SU-DHL-6 (cell line): ENCODE results near the gene RPS6KA6.

Source experiments
- H2AFZ ChIP-seq: fragments of 200-600 bp; sonication (generic); 2 replicates; pipeline ENCODE4 v1.6.1; 2014; ENCODE audit warnings: low read depth, mild to moderate bottlenecking, moderate library complexity, mixed read lengths, antibody characterized with exemption, low read length; ENCODE audit not compliant: severe bottlenecking
- H3F3A ChIP-seq: fragments of 200-600 bp; shearing (Covaris generic); 2 replicates; pipeline ENCODE4 v1.6.0; 2016; ENCODE audit warnings: antibody characterized with exemption, mild to moderate bottlenecking; ENCODE audit not compliant: insufficient read depth
- H3K27ac ChIP-seq: fragments of 200-600 bp; sonication (generic); 2 replicates; pipeline ENCODE4 v1.5.1; 2016; ENCODE audit warnings: low read depth, mild to moderate bottlenecking, low read length, moderate library complexity, mixed read lengths
- H3K27me3 ChIP-seq: fragments of 200-600 bp; sonication (generic), shearing (Covaris generic); 2 replicates; pipeline ENCODE4 v1.6.0; 2014; ENCODE audit warnings: mild to moderate bottlenecking, low read length
- H3K36me3 ChIP-seq: fragments of 200-600 bp; sonication (generic); 2 replicates; pipeline ENCODE4 v1.6.1; 2014; ENCODE audit warnings: mild to moderate bottlenecking, low read length, mixed read lengths
- H3K4me2 ChIP-seq: fragments of 300-600, 200-600 bp; shearing (Covaris generic), sonication (generic); 2 replicates; pipeline ENCODE4 v1.6.0; 2014; ENCODE audit warnings: low read length, low read depth, mild to moderate bottlenecking; ENCODE audit not compliant: poor library complexity, severe bottlenecking
- H3K4me3 ChIP-seq: fragments of 200-600 bp; sonication (generic); 2 replicates; pipeline ENCODE4 v1.5.1; 2014; ENCODE audit warnings: antibody characterized with exemption, low read length, mild to moderate bottlenecking, mixed read lengths; ENCODE audit not compliant: insufficient read depth, poor library complexity, severe bottlenecking
- H3K79me2 ChIP-seq: fragments of 200-600 bp; sonication (generic); 2 replicates; pipeline ENCODE4 v1.6.1; 2014; ENCODE audit warnings: mild to moderate bottlenecking, low read length, moderate library complexity; ENCODE audit not compliant: insufficient read depth
- H3K9ac ChIP-seq: fragments of 200-600 bp; sonication (generic); 2 replicates; pipeline ENCODE4 v1.7.0; 2014; ENCODE audit warnings: mild to moderate bottlenecking, low read length
- H3K9me2 ChIP-seq: fragments of 200-600 bp; sonication (generic); replicated peaks from 2 replicates; pipeline ENCODE4 v1.6.1; 2014; ENCODE audit warnings: low read length; ENCODE audit not compliant: insufficient read depth
- H3K9me3 ChIP-seq: fragments of 200-600 bp; sonication (generic); 2 replicates; pipeline ENCODE4 v1.6.1; 2014; ENCODE audit warnings: low read length, mixed read lengths; ENCODE audit not compliant: insufficient read depth
- H4K20me1 ChIP-seq: fragments of 200-600 bp; sonication (generic); 2 replicates; pipeline ENCODE4 v1.6.1; 2014; ENCODE audit warnings: low read depth, mild to moderate bottlenecking, antibody characterized with exemption, low read length, moderate library complexity, mixed read lengths
- CTCF ChIP-seq: fragments of 200-600 bp; sonication (generic); IDR thresholded peaks from one replicate; pipeline ENCODE4 v1.5.1; 2017; ENCODE audit warnings: antibody characterized with exemption, mild to moderate bottlenecking, low read length, moderate library complexity; ENCODE audit not compliant: insufficient read depth, poor library complexity, severe bottlenecking
- EZH2phosphoT487 ChIP-seq: fragments of 200-600 bp; sonication (generic), shearing (Covaris generic); conservative IDR thresholded peaks from 2 replicates; pipeline ENCODE4 v1.6.1; 2018; ENCODE audit warnings: mild to moderate bottlenecking, antibody characterized with exemption, low read length, moderate library complexity, mixed read lengths

Gene RPS6KA6

GRCh38 chrX:84199688-84200087 lies 11.7 kb upstream of the RPS6KA6 start:
- no peak overlapping the region for H3K4me3 ChIP-seq
- H3K9me3 ChIP-seq, result no peaks in the 10 kb centered on the region
- H2AFZ ChIP-seq, result no peak overlapping the region
- H3K79me2 ChIP-seq, result no peaks in the 10 kb centered on the region
- no peaks in the 10 kb centered on the region for H3K9me2 ChIP-seq
- no peak overlapping the region for H3K4me2 ChIP-seq
- H4K20me1 ChIP-seq, result no peaks in the 10 kb centered on the region
- no peak overlapping the region for H3K27ac ChIP-seq
- no peaks in the 10 kb centered on the region for H3K27me3 ChIP-seq
- TF ChIP-seq EZH2phosphoT487 (no peak), CTCF (no peak)
- H3K9ac ChIP-seq, result no peak overlapping the region
- H3K36me3 ChIP-seq, result no peaks in the 10 kb centered on the region
- no peaks in the 10 kb centered on the region for H3F3A ChIP-seq

DNA sequence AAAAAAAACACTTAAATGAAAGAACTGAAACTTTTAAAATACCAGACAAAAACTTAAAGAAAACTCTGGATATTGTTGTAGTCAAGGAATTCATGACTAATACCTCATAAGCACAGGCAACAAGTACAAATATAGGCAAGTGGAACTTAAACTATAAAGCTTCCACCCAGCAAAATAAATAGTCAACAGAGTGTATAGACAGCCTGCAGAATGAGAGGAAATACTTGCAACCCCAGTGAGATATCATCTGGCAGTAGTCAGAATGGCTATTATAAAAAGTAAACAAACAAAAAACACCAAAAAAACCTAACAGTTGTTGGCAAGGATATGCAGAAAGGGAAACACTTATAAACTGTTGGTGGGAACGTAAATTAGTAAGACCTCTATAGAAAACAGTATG lies 9.6 kb upstream of the RPS6KA6 start:
- no peak for TF ChIP-seq EZH2phosphoT487
- TF ChIP-seq CTCF, result no peak
- H3K9me3 ChIP-seq, result no peaks in the 10 kb centered on the region
- H3K9ac ChIP-seq, result no peak overlapping the region
- H3K9me2 ChIP-seq, result no peaks in the 10 kb centered on the region
- no peak overlapping the region for H3K4me3 ChIP-seq
- no peak overlapping the region for H3K27ac ChIP-seq
- no peak overlapping the region for H2AFZ ChIP-seq
- no peaks in the 10 kb centered on the region for H3K79me2 ChIP-seq
- no peaks in the 10 kb centered on the region for H3F3A ChIP-seq
- H3K36me3 ChIP-seq, result no peaks in the 10 kb centered on the region
- H4K20me1 ChIP-seq, result no peaks in the 10 kb centered on the region
- H3K27me3 ChIP-seq, result no peaks in the 10 kb centered on the region
- H3K4me2 ChIP-seq, result no peak overlapping the region

DNA sequence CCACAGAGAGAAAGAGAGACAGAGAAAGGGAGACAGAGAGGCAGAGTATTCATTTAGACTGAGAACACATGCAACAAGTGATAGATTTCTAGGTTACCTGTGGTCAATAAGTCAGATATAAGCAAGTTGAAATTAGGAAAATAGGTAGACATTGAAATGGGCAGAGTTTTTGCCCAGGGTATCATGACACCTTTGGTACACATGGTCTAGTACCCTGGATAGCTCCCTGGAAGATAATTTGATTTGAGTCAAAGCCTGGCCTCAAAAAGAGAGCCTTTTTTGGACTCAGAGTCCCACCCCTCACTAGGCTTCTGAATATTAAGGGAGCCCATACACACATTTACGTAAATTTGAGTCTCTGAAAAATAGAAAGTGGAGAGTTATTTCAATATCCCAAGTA lies 4.0 kb upstream of the RPS6KA6 start:
- Histone ChIP-seq H3K79me2 (no peaks in the 10 kb centered on the region), H3K9me3 (no peaks in the 10 kb centered on the region), H3K9me2 (no peaks in the 10 kb centered on the region), H3K9ac (no peak overlapping the region), H3F3A (peaks cover 3% of the 10 kb centered on the region; the same call in 1 of the 2 replicates), H4K20me1 (no peaks in the 10 kb centered on the region), H3K4me2 (no peak overlapping the region), H2AFZ (no peak overlapping the region), H3K27me3 (no peaks in the 10 kb centered on the region), H3K36me3 (no peaks in the 10 kb centered on the region), H3K27ac (no peak overlapping the region), H3K4me3 (no peak overlapping the region)
- TF ChIP-seq EZH2phosphoT487, result no peak
- TF ChIP-seq CTCF, result no peak

DNA sequence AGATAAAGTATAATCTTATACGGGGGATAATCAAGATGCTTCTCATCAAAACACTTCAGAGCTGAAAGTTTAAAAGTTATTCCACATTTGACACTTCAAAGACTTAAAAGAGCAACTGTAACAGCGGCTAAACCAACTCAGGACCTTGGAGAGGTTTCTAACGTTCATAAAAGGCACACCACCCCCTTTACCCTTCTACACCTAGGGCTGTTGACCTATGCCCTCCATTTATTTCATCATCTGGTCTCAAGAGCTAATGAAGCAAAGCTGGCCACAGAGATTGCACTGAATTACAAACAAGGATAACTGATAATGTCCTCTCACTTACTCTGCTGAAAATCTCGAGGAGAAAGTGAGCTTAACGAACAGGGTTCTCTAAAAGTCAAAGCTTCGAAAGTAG lies 1.1 kb upstream of the RPS6KA6 start:
- no peaks in the 10 kb centered on the region for H3K27me3 ChIP-seq

More for the DNA sequence above, 1.1 kb upstream of the RPS6KA6 start:
- Histone ChIP-seq H3K79me2 (peaks cover 8% of the 10 kb centered on the region; the same call in 1 of the 2 replicates), H3K36me3 (no peaks in the 10 kb centered on the region), H2AFZ (peak overlapping the region; percentile 74), H3F3A (peaks cover 3% of the 10 kb centered on the region; the same call in 1 of the 2 replicates), H3K27ac (no peak overlapping the region), H3K9me2 (no peaks in the 10 kb centered on the region), H3K9ac (no peak overlapping the region), H3K4me2 (peak overlapping the region; percentile 86), H3K4me3 (no peak overlapping the region), H3K9me3 (no peaks in the 10 kb centered on the region), H4K20me1 (no peaks in the 10 kb centered on the region)
- TF ChIP-seq EZH2phosphoT487, result no peak
- no peak for TF ChIP-seq CTCF
